ENCODE measurements around the gene CPN1. TPM values are rescaled to one million over a fixed set of nuclear protein-coding genes. Genes with fewer than 3 reads are reported as not detected.

Gene CPN1
- total RNA-seq, 1 donor from 2014 or later, result not detected

GRCh38 chr10:99996671-99997648 lies 84.7 kb downstream of the CPN1 start:
- Mint-ChIP-seq H3K27me3 (ENCODE audit: low read depth) (peaks cover 4% of the 10 kb centered on the region), H3K36me3 (ENCODE audit: low read depth) (no peaks in the 10 kb centered on the region), H3K4me3 (ENCODE audit: low read depth) (no peak overlapping the region), H3K9me3 (no peaks in the 10 kb centered on the region), H3K27ac (no peak overlapping the region), H3K4me1 (ENCODE audit: low read depth) (peaks cover 11% of the 10 kb centered on the region)
- intact Hi-C loops (cut with micrococcal nuclease), result no loop called here
- no peak for DNase-seq (ENCODE audit: low spot score)

- peaks cover 2% of the 10 kb centered on the region for H3K27me3 Mint-ChIP-seq (ENCODE audit: low read depth)
- intact Hi-C loops (cut with micrococcal nuclease), result no loop called here
- no peak overlapping the region for H3K4me3 Mint-ChIP-seq (ENCODE audit: low read depth)
- peaks cover 11% of the 10 kb centered on the region for H3K4me1 Mint-ChIP-seq (ENCODE audit: low read depth)
- H3K27ac Mint-ChIP-seq, result no peak overlapping the region
- no peak for DNase-seq (ENCODE audit: low spot score)
- H3K36me3 Mint-ChIP-seq (ENCODE audit: low read depth), result no peaks in the 10 kb centered on the region
- no peaks in the 10 kb centered on the region for H3K9me3 Mint-ChIP-seq
Measured at GRCh38 chr10:99995713-99996112, 86.0 kb downstream of the CPN1 start.

GRCh38 chr10:99995269-99995668 lies 86.4 kb downstream of the CPN1 start:
- no peak for DNase-seq (ENCODE audit: low spot score)
- peaks cover 11% of the 10 kb centered on the region for H3K4me1 Mint-ChIP-seq (ENCODE audit: low read depth)
- intact Hi-C loops (cut with micrococcal nuclease), result no loop called here
- H3K4me3 Mint-ChIP-seq (ENCODE audit: low read depth), result no peak overlapping the region
- no peaks in the 10 kb centered on the region for H3K9me3 Mint-ChIP-seq
- peaks cover 2% of the 10 kb centered on the region for H3K27me3 Mint-ChIP-seq (ENCODE audit: low read depth)
- no peaks in the 10 kb centered on the region for H3K36me3 Mint-ChIP-seq (ENCODE audit: low read depth)
- no peak overlapping the region for H3K27ac Mint-ChIP-seq

GRCh38 chr10:99994801-99995200 lies 86.9 kb downstream of the CPN1 start:
- H3K9me3 Mint-ChIP-seq, result no peaks in the 10 kb centered on the region
- H3K4me1 Mint-ChIP-seq (ENCODE audit: low read depth), result peaks cover 11% of the 10 kb centered on the region
- no peaks in the 10 kb centered on the region for H3K36me3 Mint-ChIP-seq (ENCODE audit: low read depth)
- DNase-seq (ENCODE audit: low spot score), result no peak
- intact Hi-C loops (cut with micrococcal nuclease), result no loop called here
- H3K27ac Mint-ChIP-seq, result no peak overlapping the region
- peaks cover 2% of the 10 kb centered on the region for H3K27me3 Mint-ChIP-seq (ENCODE audit: low read depth)
- no peak overlapping the region for H3K4me3 Mint-ChIP-seq (ENCODE audit: low read depth)

- Mint-ChIP-seq H3K4me3 (ENCODE audit: low read depth) (no peak overlapping the region), H3K27ac (no peak overlapping the region), H3K4me1 (ENCODE audit: low read depth) (peaks cover 11% of the 10 kb centered on the region), H3K36me3 (ENCODE audit: low read depth) (no peaks in the 10 kb centered on the region), H3K27me3 (ENCODE audit: low read depth) (peaks cover 2% of the 10 kb centered on the region), H3K9me3 (no peaks in the 10 kb centered on the region)
- intact Hi-C loops (cut with micrococcal nuclease), result no loop called here
- peak; percentile 38 for DNase-seq (ENCODE audit: low spot score)
Measured at GRCh38 chr10:99993701-99994689, 87.7 kb downstream of the CPN1 start.

Other genes starting within 250 kb of the CPN1 start
- gene DNMBP, start 71.9 kb downstream of the CPN1 start, total RNA-seq, result 1.0 and 1.2 TPM in 2 replicates
- gene ERLIN1, start 104.2 kb upstream of the CPN1 start, total RNA-seq, result 18.2 and 19.4 TPM in 2 replicates
- gene CHUK, start 147.7 kb upstream of the CPN1 start, total RNA-seq, result 31.2 and 33.1 TPM in 2 replicates
- gene CWF19L1, start 185.8 kb upstream of the CPN1 start, total RNA-seq, result 41.4 and 44.7 TPM in 2 replicates
- 49.1 and 56.3 TPM in 2 replicates for gene BLOC1S2, start 204.8 kb upstream of the CPN1 start, total RNA-seq
- gene PKD2L1, start 248.4 kb upstream of the CPN1 start, total RNA-seq, result not detected in 2 replicates

Measured in activated T-helper 2 cell treated with anti-CD3 and anti-CD28 coated beads, Interferon-gamma antibody, Interleukin-2, Interleukin-4, amounts not matched to agents 10 μg/mL and 5 μg/mL and 100 μg/mL, durations not matched to agents 14 hours and 24 hours and 36 hours (primary cell).